ENCODE measurements around the gene RGS21.

DNA sequence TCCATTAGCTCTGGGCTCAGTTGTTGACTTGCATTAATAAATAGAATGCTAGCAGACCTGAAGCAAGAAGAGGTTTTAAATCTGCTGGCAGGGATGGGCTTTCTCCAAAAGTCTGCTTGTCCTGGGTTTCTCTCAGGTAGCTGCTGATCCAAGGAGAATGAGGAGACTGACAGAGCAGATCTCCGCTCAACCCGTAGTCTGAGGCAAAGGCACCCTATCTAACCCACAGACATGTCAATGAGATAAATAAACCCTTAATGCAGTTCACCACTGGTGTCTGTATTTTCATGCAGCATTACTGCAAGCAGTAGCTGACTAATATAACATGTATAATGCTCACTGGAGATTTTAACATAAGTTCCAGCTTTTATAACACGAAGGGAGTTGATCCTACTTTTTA is 44.1 kb upstream of the RGS21 start:
- TF ChIP-seq POLR2A (IDR thresholded peaks at IDR 0.05; ENCODE audit: low read depth, low read length) (no peak), RFX5 (IDR thresholded peaks at IDR 0.05; ENCODE audit: low read depth, low read length) (no peak)
- TF ChIP-seq, protein P1, sequence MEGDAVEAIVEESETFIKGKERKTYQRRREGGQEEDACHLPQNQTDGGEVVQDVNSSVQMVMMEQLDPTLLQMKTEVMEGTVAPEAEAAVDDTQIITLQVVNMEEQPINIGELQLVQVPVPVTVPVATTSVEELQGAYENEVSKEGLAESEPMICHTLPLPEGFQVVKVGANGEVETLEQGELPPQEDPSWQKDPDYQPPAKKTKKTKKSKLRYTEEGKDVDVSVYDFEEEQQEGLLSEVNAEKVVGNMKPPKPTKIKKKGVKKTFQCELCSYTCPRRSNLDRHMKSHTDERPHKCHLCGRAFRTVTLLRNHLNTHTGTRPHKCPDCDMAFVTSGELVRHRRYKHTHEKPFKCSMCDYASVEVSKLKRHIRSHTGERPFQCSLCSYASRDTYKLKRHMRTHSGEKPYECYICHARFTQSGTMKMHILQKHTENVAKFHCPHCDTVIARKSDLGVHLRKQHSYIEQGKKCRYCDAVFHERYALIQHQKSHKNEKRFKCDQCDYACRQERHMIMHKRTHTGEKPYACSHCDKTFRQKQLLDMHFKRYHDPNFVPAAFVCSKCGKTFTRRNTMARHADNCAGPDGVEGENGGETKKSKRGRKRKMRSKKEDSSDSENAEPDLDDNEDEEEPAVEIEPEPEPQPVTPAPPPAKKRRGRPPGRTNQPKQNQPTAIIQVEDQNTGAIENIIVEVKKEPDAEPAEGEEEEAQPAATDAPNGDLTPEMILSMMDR (conservative IDR thresholded peaks at IDR 0.05; ENCODE audit: low read depth, low read length): no peak
- TF ChIP-seq, protein P2, sequence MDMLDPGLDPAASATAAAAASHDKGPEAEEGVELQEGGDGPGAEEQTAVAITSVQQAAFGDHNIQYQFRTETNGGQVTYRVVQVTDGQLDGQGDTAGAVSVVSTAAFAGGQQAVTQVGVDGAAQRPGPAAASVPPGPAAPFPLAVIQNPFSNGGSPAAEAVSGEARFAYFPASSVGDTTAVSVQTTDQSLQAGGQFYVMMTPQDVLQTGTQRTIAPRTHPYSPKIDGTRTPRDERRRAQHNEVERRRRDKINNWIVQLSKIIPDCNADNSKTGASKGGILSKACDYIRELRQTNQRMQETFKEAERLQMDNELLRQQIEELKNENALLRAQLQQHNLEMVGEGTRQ (IDR thresholded peaks at IDR 0.05; ENCODE audit: low read depth, low read length): no peak

Measured in IMR-90 (cell line).